HCT116 (cell line): ENCODE measurements around the gene PRMT1. TPM values are rescaled to one million over a fixed set of nuclear protein-coding genes. Genes with fewer than 3 reads are reported as not detected.

Experiments
- ATAC-seq: fragments of 200-7000 bp; cut with Tn5 transposase; 2 replicates; pipeline ENCODE4 v1.9.1; 2020; ENCODE audit warnings: mild to moderate bottlenecking, moderate library complexity
- BruUV-seq: library from RNA; stranded (reverse); fragments of 400-500 nt; replicated peaks from 2 replicates; lab custom pipeline; 2021; lab: Mats Ljungman, UMichigan
- CTCF ChIA-PET: fragments of 300-600 bp; sonication (Branson Sonifier 250); formaldehyde crosslinking; loops from one replicate; lab custom pipeline; 2021; ENCODE audit warnings: antibody characterized with exemption; lab: Charles Lee
- POLR2A ChIA-PET: fragments of 300-600, 350-600 bp; sonication (Branson Sonifier 250); formaldehyde crosslinking; loops from one replicate; lab custom pipeline; 2021; ENCODE audit warnings: antibody characterized with exemption; lab: Charles Lee
- RAD21 ChIA-PET, 2 experiments: fragments of 300-600 bp; sonication (Branson Sonifier 250); formaldehyde crosslinking; loops; one replicate each; lab custom pipeline; 2023; ENCODE audit warnings: low total read pairs in 2 of 2; ENCODE audit not compliant: uncharacterized antibody in 2 of 2, unreplicated experiment in 2 of 2, low non-redundant PET in 1 of 2; lab: Charles Lee
- DNase-seq: peaks from one replicate; pipeline ENCODE4 v3.0.0-alpha.2; 2010; ENCODE audit warnings: low read depth, low spot score
- H2AFZ ChIP-seq: fragments of 200-600 bp; shearing (Covaris generic), sonication (generic); 2 replicates; pipeline ENCODE4 v1.6.1; 2017; ENCODE audit warnings: low read depth, mixed run types, mixed read lengths, antibody characterized with exemption, low read length; ENCODE audit not compliant: poor library complexity, severe bottlenecking
- H3K27ac ChIP-seq: 2 replicates; pipeline ENCODE4 v1.5.1; 2012; ENCODE audit warnings: low read depth, low read length
- H3K27me3 ChIP-seq: fragments of 200-600 bp; sonication (generic); 2 replicates; pipeline ENCODE4 v1.6.1; 2016; ENCODE audit warnings: mixed run types, low read length, mixed read lengths; ENCODE audit not compliant: insufficient read depth
- H3K36me3 ChIP-seq, 2 experiments: fragments of 200-500 bp in 1 of 2; fragments of 200-600 bp in 1 of 2; sonication (Bioruptor generic) in 1 of 2; sonication (generic) in 1 of 2; 2 replicates each; pipeline versions ENCODE4 v1.5.1 to v1.6.1; 2014 to 2016; ENCODE audit warnings: low read length in 2 of 2, inconsistent platforms in 1 of 2, mixed read lengths in 1 of 2, mixed run types in 1 of 2; ENCODE audit not compliant: insufficient read depth in 2 of 2, control insufficient read depth in 1 of 2
- H3K4me1 ChIP-seq, 2 experiments: fragments of 200-600 bp in 1 of 2; sonication (generic) in 1 of 2; 2 replicates each; pipeline versions ENCODE4 v1.5.1 to v1.6.1; 2012 to 2017; ENCODE audit warnings: low read length in 2 of 2, inconsistent platforms in 1 of 2, mild to moderate bottlenecking in 1 of 2, mixed read lengths in 1 of 2, mixed run types in 1 of 2, moderate library complexity in 1 of 2; ENCODE audit not compliant: insufficient read depth in 2 of 2, control insufficient read depth in 1 of 2
- H3K4me2 ChIP-seq: fragments of 200-600 bp; sonication (generic); 2 replicates; pipeline ENCODE4 v1.6.1; 2017; ENCODE audit warnings: mixed run types, low read length, mixed read lengths
- H3K4me3 ChIP-seq, 2 experiments: fragments of 200-600 bp in 1 of 2; sonication (generic) in 1 of 2; replicated peaks in 1 of 2; 2 replicates each; pipeline ENCODE4 v1.5.1; 2011 to 2016; ENCODE audit warnings: low read length in 2 of 2, control low read depth in 1 of 2, low read depth in 1 of 2, mild to moderate bottlenecking in 1 of 2, mixed read lengths in 1 of 2, mixed run types in 1 of 2
- H3K79me2 ChIP-seq: fragments of 200-600 bp; sonication (generic); 2 replicates; pipeline ENCODE4 v1.6.1; 2017; ENCODE audit warnings: mild to moderate bottlenecking, mixed run types, low read length, moderate library complexity, mixed read lengths; ENCODE audit not compliant: insufficient read depth
- H3K9ac ChIP-seq: fragments of 200-600 bp; sonication (generic); 2 replicates; pipeline ENCODE4 v1.6.1; 2016; ENCODE audit warnings: low read length, mixed read lengths
- H3K9me2 ChIP-seq: fragments of 200-600 bp; sonication (generic), shearing (Covaris generic); 2 replicates; pipeline ENCODE4 v1.6.1; 2017; ENCODE audit warnings: mixed run types, mild to moderate bottlenecking, moderate library complexity; ENCODE audit not compliant: insufficient read depth
- H3K9me3 ChIP-seq, 2 experiments: fragments of 200-500 bp in 1 of 2; fragments of 200-600 bp in 1 of 2; sonication (Bioruptor generic) in 1 of 2; sonication (generic) in 1 of 2; 2 replicates each; pipeline ENCODE4 v1.6.1; 2014 to 2017; ENCODE audit warnings: low read length in 2 of 2, mixed read lengths in 2 of 2, inconsistent platforms in 1 of 2, low read depth in 1 of 2, mild to moderate bottlenecking in 1 of 2, mixed run types in 1 of 2, moderate library complexity in 1 of 2; ENCODE audit not compliant: control insufficient read depth in 1 of 2, insufficient read depth in 1 of 2
- H4K20me1 ChIP-seq: fragments of 200-600 bp; sonication (generic), shearing (Covaris generic); 2 replicates; pipeline ENCODE4 v1.6.1; 2017; ENCODE audit warnings: mixed run types, mild to moderate bottlenecking, moderate library complexity; ENCODE audit not compliant: insufficient read depth
- CBX3 ChIP-seq: IDR thresholded peaks from 2 replicates; pipeline ENCODE4 v1.6.1; 2012; ENCODE audit warnings: low read depth
- EGR1 ChIP-seq: IDR thresholded peaks from 2 replicates; pipeline ENCODE4 v1.6.1; 2012; ENCODE audit warnings: low read depth
- ELF1 ChIP-seq: IDR thresholded peaks from 2 replicates; pipeline ENCODE4 v1.6.1; 2012; ENCODE audit warnings: low read depth, borderline replicate concordance
- POLR2AphosphoS5 ChIP-seq: IDR thresholded peaks from 2 replicates; pipeline ENCODE4 v1.6.1; 2011; ENCODE audit warnings: mild to moderate bottlenecking, low read depth, low read length, moderate library complexity
- RAD21 ChIP-seq: IDR thresholded peaks from 2 replicates; pipeline ENCODE4 v1.6.1; 2012; ENCODE audit warnings: low read depth, mild to moderate bottlenecking
- SRF ChIP-seq: IDR thresholded peaks from 2 replicates; pipeline ENCODE4 v1.6.1; 2012; ENCODE audit warnings: low read depth
- ZFX ChIP-seq: fragments of 450-650 bp; IDR thresholded peaks from 2 replicates; pipeline ENCODE4 v1.6.1; 2017
- ZNF274 ChIP-seq: fragments of 200-500 bp; sonication (Bioruptor generic); IDR thresholded peaks from 2 replicates; pipeline ENCODE4 v1.6.1; 2014; ENCODE audit warnings: mild to moderate bottlenecking, low read depth, low read length, inconsistent platforms
- intact Hi-C: fragments of 100-400 bp; cut with micrococcal nuclease; formaldehyde crosslinking; loops from 2 replicates; pipeline ENCODE4 v1.10.0; 2022
- total RNA-seq: library from RNA; stranded (reverse); gene quantifications from one replicate; pipeline ENCODE4 v1.2.1, GENCODE V29; 2021; ENCODE audit not compliant: unreplicated experiment
- TF ChIP-seq, protein P1 (sequence below): IDR thresholded peaks from 2 replicates; pipeline ENCODE4 v1.6.1; 2012
- TF ChIP-seq, protein P2 (sequence below): IDR thresholded peaks from 2 replicates; pipeline ENCODE4 v1.6.1; 2012; ENCODE audit warnings: low read depth

The PRMT1 gene
- total RNA-seq, 1 experiment from 2014 or later = 428 TPM

DNA sequence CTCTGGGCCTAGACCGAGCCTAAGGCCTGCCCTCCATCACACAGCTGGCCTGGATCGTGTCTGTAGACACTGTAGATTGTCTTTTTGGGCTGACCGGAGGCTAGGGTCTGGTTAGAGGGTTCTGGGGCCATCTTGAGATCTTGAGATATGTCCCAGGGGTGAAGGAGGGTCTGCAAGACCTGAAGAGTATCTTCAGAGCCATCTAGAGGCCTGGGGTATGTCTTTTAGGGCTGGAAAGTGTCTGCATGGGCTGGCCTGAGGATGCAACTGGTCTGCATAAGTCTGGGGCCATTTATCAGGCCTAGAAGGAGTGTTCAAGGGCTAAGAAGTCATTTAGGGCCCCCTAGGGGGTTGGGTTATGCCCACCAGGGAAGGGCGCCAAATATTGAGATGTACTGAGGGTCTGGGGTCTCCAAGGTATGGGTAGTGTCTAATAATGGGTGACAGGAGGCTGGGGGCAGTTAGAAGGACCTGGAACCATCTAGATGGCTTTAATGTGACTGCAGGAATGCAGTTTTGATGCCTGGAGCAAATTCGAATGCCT, 34.5 kb upstream of the PRMT1 start:
- H3K4me1 ChIP-seq = peaks cover 15 to 37% of the 10 kb centered on the region in 2 experiments
- ChIA-PET POLR2A (interaction anchor here (0.6 to 3.0 kb wide), 7 partner anchors 14 to 147 kb away, joined by 3 to 92 read pairs (median 4); partner anchors contain the start of genes BCL2L12, IRF3, PRMT1 and RPS11), CTCF (interaction anchor here (1.0 to 1.1 kb wide), 2 partner anchors 22 to 33 kb away, joined by 3 read pairs; no protein-coding TSS in a partner anchor), RAD21 (no interaction called here)
- TF ChIP-seq ZFX = peak; percentile 42
- no peak for TF ChIP-seq ZNF274
- no peak overlapping the region for H2AFZ ChIP-seq
- peak overlapping the region; percentile 75 to 92 for H3K4me3 ChIP-seq
- H3K36me3 ChIP-seq = peaks cover 13 to 16% of the 10 kb centered on the region in 2 experiments; a peak in 3 of 4 replicates
- no peaks in the 10 kb centered on the region for H4K20me1 ChIP-seq
- ATAC-seq (no peak), DNase-seq (no peak)
- BruUV-seq = no TSS peak
- H3K27me3 ChIP-seq = no peaks in the 10 kb centered on the region
- H3K9ac ChIP-seq = peak overlapping the region; percentile 99
- peak overlapping the region; percentile 81 for H3K4me2 ChIP-seq
- H3K9me3 ChIP-seq = no peaks in the 10 kb centered on the region
- intact Hi-C loops = loop anchor here (1.0 kb wide), 1 partner anchor 22 kb away; no protein-coding TSS in a partner anchor
- H3K79me2 ChIP-seq = peaks cover 64% of the 10 kb centered on the region
- H3K27ac ChIP-seq = peak overlapping the region; percentile 90
- no peaks in the 10 kb centered on the region for H3K9me2 ChIP-seq

DNA sequence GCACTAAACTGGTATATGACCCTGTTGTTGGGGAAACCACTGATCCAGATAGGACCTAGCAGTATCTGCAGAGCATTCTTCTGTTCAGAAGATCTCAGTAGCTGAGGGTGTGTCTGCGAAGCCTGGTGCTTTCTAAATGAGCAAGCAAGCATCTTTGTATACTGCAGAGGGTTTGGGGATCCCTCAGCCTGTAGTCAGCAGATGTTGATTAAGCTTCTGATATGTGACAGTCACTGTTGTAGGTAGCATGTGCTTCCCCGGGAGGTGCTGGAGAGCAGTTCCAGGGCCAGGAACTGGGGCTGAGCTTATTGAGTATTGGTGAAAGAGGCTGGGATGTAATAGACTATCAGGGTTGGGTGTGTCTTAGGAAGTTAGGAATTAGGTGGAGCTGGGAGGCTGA, 33.6 kb upstream of the PRMT1 start:
- H4K20me1 ChIP-seq = no peaks in the 10 kb centered on the region
- ATAC-seq = no peak
- peaks cover 12 to 28% of the 10 kb centered on the region in 2 experiments for H3K4me1 ChIP-seq
- H3K9me2 ChIP-seq = no peaks in the 10 kb centered on the region
- no peaks in the 10 kb centered on the region for H3K9me3 ChIP-seq
- no peak for DNase-seq
- intact Hi-C loops = no loop called here
- CTCF ChIA-PET = interaction anchor here (0.9 kb wide), 1 partner anchor 37 kb away, joined by 3 read pairs; no protein-coding TSS in a partner anchor
- peak overlapping the region; percentile 81 for H3K4me2 ChIP-seq
- no peak for TF ChIP-seq EGR1
- TF ChIP-seq SRF = no peak
- TF ChIP-seq ELF1 = no peak
- TF ChIP-seq, protein P1, sequence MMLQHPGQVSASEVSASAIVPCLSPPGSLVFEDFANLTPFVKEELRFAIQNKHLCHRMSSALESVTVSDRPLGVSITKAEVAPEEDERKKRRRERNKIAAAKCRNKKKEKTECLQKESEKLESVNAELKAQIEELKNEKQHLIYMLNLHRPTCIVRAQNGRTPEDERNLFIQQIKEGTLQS = no peak
- no peak for TF ChIP-seq POLR2AphosphoS5
- no peak for TF ChIP-seq CBX3
- TF ChIP-seq RAD21 = no peak
- TF ChIP-seq, protein P2, sequence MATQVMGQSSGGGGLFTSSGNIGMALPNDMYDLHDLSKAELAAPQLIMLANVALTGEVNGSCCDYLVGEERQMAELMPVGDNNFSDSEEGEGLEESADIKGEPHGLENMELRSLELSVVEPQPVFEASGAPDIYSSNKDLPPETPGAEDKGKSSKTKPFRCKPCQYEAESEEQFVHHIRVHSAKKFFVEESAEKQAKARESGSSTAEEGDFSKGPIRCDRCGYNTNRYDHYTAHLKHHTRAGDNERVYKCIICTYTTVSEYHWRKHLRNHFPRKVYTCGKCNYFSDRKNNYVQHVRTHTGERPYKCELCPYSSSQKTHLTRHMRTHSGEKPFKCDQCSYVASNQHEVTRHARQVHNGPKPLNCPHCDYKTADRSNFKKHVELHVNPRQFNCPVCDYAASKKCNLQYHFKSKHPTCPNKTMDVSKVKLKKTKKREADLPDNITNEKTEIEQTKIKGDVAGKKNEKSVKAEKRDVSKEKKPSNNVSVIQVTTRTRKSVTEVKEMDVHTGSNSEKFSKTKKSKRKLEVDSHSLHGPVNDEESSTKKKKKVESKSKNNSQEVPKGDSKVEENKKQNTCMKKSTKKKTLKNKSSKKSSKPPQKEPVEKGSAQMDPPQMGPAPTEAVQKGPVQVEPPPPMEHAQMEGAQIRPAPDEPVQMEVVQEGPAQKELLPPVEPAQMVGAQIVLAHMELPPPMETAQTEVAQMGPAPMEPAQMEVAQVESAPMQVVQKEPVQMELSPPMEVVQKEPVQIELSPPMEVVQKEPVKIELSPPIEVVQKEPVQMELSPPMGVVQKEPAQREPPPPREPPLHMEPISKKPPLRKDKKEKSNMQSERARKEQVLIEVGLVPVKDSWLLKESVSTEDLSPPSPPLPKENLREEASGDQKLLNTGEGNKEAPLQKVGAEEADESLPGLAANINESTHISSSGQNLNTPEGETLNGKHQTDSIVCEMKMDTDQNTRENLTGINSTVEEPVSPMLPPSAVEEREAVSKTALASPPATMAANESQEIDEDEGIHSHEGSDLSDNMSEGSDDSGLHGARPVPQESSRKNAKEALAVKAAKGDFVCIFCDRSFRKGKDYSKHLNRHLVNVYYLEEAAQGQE = no peak
- TF ChIP-seq, all 23 proteins: peak for 0
- Histone ChIP-seq H2AFZ (no peak overlapping the region), H3K27me3 (no peaks in the 10 kb centered on the region), H3K36me3 (peaks cover 13 to 16% of the 10 kb centered on the region in 2 experiments; a peak in 3 of 4 replicates), H3K9ac (peak overlapping the region; percentile 99), H3K27ac (peak overlapping the region; percentile 90; the same call in 1 of the 2 replicates), H3K79me2 (peaks cover 70% of the 10 kb centered on the region), H3K4me3 (peak overlapping the region; percentile 75 to 92)
- no TSS peak for BruUV-seq
- ChIA-PET POLR2A (interaction anchor here (1.0 to 1.3 kb wide), 2 partner anchors 21 to 33 kb away, joined by 3 to 8 read pairs; no protein-coding TSS in a partner anchor), RAD21 (no interaction called here)
